ENCODE data around the gene OPHN1.
"Not testable (repeated sequence)": the region's sequence is repeated elsewhere in the genome, so short reads cannot be mapped to it uniquely, and the experiment has no call there.

Gene OPHN1

GRCh38 chrX:68372665-68373064, 60.6 kb downstream of the OPHN1 start:
- Histone ChIP-seq H3K4me3 (ENCODE audit: low read depth, low read length) (no peak overlapping the region), H3K4me1 (ENCODE audit: control insufficient read depth, insufficient read depth, low read length, unreplicated experiment) (no peaks in the 10 kb centered on the region), H3K79me2 (ENCODE audit: control insufficient read depth, insufficient read depth, low read length, unreplicated experiment) (no peaks in the 10 kb centered on the region), H3K36me3 (ENCODE audit: insufficient read depth, low read length) (no peaks in the 10 kb centered on the region), H2AFZ (ENCODE audit: low read length, unreplicated experiment) (no peak overlapping the region), H3K27ac (ENCODE audit: low read depth, low read length) (no peak overlapping the region), H3K27me3 (ENCODE audit: insufficient read depth, low read length) (no peaks in the 10 kb centered on the region)

- H3K27ac ChIP-seq (ENCODE audit: low read depth, low read length), result no peak overlapping the region
- H3K4me3 ChIP-seq (ENCODE audit: low read depth, low read length), result no peak overlapping the region
- no peaks in the 10 kb centered on the region for H3K27me3 ChIP-seq (ENCODE audit: insufficient read depth, low read length)
- no peaks in the 10 kb centered on the region for H3K36me3 ChIP-seq (ENCODE audit: insufficient read depth, low read length)
- no peaks in the 10 kb centered on the region for H3K79me2 ChIP-seq (ENCODE audit: control insufficient read depth, insufficient read depth, low read length, unreplicated experiment)
- no peaks in the 10 kb centered on the region for H3K4me1 ChIP-seq (ENCODE audit: control insufficient read depth, insufficient read depth, low read length, unreplicated experiment)
- no peak overlapping the region for H2AFZ ChIP-seq (ENCODE audit: low read length, unreplicated experiment)
These were observed 63.7 kb downstream of the OPHN1 start for GRCh38 chrX:68369559-68369958.

DNA sequence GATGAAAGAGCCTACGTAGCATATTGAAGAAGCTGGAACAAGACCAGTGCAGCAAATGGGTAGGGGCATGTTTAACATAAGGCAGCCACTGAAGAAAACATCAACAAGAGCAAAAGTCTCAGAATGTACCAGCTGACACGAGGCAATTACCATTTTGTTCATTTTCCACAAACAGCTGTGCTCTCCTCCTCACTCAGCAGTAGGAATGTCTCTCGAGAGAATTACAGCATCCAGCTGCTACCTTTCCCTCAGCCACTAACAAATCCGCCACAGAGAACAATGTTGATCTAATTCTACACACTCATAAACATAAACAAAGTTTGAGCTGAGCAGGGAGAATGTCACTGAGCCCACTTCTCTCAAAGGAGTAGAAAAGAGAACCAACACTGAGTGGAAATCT, 68.0 kb downstream of the OPHN1 start:
- Histone ChIP-seq H2AFZ (ENCODE audit: low read length, unreplicated experiment) (no peak overlapping the region), H3K27me3 (ENCODE audit: insufficient read depth, low read length) (no peaks in the 10 kb centered on the region), H3K27ac (ENCODE audit: low read depth, low read length) (no peak overlapping the region)

DNA sequence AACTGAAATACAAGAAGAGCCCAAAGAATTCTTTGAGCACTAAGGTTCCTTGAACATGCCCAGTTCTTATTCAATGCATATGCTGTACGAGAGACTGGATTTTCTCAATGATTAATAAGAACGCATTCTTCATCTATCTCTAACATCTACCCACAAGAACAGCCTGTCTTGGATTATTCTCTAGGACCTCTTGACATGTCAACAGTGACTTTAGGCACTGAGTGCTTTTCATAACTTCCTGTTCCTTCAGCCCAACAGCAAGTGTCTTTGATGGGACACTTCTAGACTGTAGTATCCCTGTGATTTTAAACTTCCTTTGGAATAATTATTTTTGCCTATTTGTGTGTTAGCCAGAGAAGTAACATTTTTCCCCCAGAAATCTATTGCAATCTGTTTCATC, 69.3 kb downstream of the OPHN1 start:
- no peaks in the 10 kb centered on the region for H3K79me2 ChIP-seq (ENCODE audit: control insufficient read depth, insufficient read depth, low read length, unreplicated experiment)
- H3K4me3 ChIP-seq (ENCODE audit: low read depth, low read length), result no peak overlapping the region
- no peaks in the 10 kb centered on the region for H3K4me1 ChIP-seq (ENCODE audit: control insufficient read depth, insufficient read depth, low read length, unreplicated experiment)
- no peaks in the 10 kb centered on the region for H3K36me3 ChIP-seq (ENCODE audit: insufficient read depth, low read length)
- no peak overlapping the region for H2AFZ ChIP-seq (ENCODE audit: low read length, unreplicated experiment)
- H3K27ac ChIP-seq (ENCODE audit: low read depth, low read length), result no peak overlapping the region
- no peaks in the 10 kb centered on the region for H3K27me3 ChIP-seq (ENCODE audit: insufficient read depth, low read length)

More for the DNA sequence above, 68.0 kb downstream of the OPHN1 start:
- Histone ChIP-seq H3K36me3 (ENCODE audit: insufficient read depth, low read length) (no peaks in the 10 kb centered on the region), H3K4me3 (ENCODE audit: low read depth, low read length) (no peak overlapping the region), H3K4me1 (ENCODE audit: control insufficient read depth, insufficient read depth, low read length, unreplicated experiment) (no peaks in the 10 kb centered on the region), H3K79me2 (ENCODE audit: control insufficient read depth, insufficient read depth, low read length, unreplicated experiment) (no peaks in the 10 kb centered on the region)

DNA sequence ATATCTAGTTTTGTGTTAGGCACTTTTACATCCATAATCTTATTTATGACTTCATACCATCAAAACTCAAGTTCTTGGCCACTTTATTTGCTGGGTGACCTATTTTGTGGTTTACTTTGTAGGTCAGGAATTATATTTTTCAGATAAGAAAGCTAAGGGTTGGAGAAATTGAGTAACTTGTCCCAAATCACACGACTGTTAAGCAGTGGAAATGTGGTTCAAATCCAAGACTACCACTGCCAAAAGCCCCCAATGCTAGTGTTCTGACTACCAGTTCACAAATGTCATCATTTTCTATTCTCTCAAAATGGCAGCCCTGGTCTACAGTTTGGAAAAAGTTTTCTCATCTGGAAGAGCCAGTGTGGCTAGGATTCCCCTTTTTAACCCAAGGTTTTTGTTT, 74.6 kb downstream of the OPHN1 start:
- no peaks in the 10 kb centered on the region for H3K36me3 ChIP-seq (ENCODE audit: insufficient read depth, low read length)
- no peak overlapping the region for H3K4me3 ChIP-seq (ENCODE audit: low read depth, low read length)
- no peak overlapping the region for H3K27ac ChIP-seq (ENCODE audit: low read depth, low read length)
- no peaks in the 10 kb centered on the region for H3K79me2 ChIP-seq (ENCODE audit: control insufficient read depth, insufficient read depth, low read length, unreplicated experiment)
- H3K4me1 ChIP-seq (ENCODE audit: control insufficient read depth, insufficient read depth, low read length, unreplicated experiment), result no peaks in the 10 kb centered on the region
- H2AFZ ChIP-seq (ENCODE audit: low read length, unreplicated experiment), result no peak overlapping the region
- no peaks in the 10 kb centered on the region for H3K27me3 ChIP-seq (ENCODE audit: insufficient read depth, low read length)

- Histone ChIP-seq H2AFZ (ENCODE audit: low read length, unreplicated experiment) (no peak overlapping the region), H3K4me1 (ENCODE audit: control insufficient read depth, insufficient read depth, low read length, unreplicated experiment) (no peaks in the 10 kb centered on the region), H3K79me2 (ENCODE audit: control insufficient read depth, insufficient read depth, low read length, unreplicated experiment) (no peaks in the 10 kb centered on the region), H3K4me3 (ENCODE audit: low read depth, low read length) (no peak overlapping the region), H3K27me3 (ENCODE audit: insufficient read depth, low read length) (no peaks in the 10 kb centered on the region), H3K36me3 (ENCODE audit: insufficient read depth, low read length) (no peaks in the 10 kb centered on the region), H3K27ac (ENCODE audit: low read depth, low read length) (no peak overlapping the region)
These were observed 77.7 kb downstream of the OPHN1 start for GRCh38 chrX:68355629-68355920.

GRCh38 chrX:68354879-68355628, 78.2 kb downstream of the OPHN1 start:
- H3K27me3 ChIP-seq (ENCODE audit: insufficient read depth, low read length), result no peaks in the 10 kb centered on the region
- H3K36me3 ChIP-seq (ENCODE audit: insufficient read depth, low read length), result no peaks in the 10 kb centered on the region
- no peak overlapping the region for H3K4me3 ChIP-seq (ENCODE audit: low read depth, low read length)
- H2AFZ ChIP-seq (ENCODE audit: low read length, unreplicated experiment), result no peak overlapping the region
- H3K4me1 ChIP-seq (ENCODE audit: control insufficient read depth, insufficient read depth, low read length, unreplicated experiment), result no peaks in the 10 kb centered on the region
- no peaks in the 10 kb centered on the region for H3K79me2 ChIP-seq (ENCODE audit: control insufficient read depth, insufficient read depth, low read length, unreplicated experiment)
- H3K27ac ChIP-seq (ENCODE audit: low read depth, low read length), result no peak overlapping the region

- Histone ChIP-seq H3K79me2 (ENCODE audit: control insufficient read depth, insufficient read depth, low read length, unreplicated experiment) (no peaks in the 10 kb centered on the region), H3K4me1 (ENCODE audit: control insufficient read depth, insufficient read depth, low read length, unreplicated experiment) (no peaks in the 10 kb centered on the region), H3K36me3 (ENCODE audit: insufficient read depth, low read length) (no peaks in the 10 kb centered on the region), H2AFZ (ENCODE audit: low read length, unreplicated experiment) (no peak overlapping the region), H3K4me3 (ENCODE audit: low read depth, low read length) (no peak overlapping the region), H3K27ac (ENCODE audit: low read depth, low read length) (no peak overlapping the region), H3K27me3 (ENCODE audit: insufficient read depth, low read length) (no peaks in the 10 kb centered on the region)
These were observed 88.3 kb downstream of the OPHN1 start for GRCh38 chrX:68345025-68345424.

DNA sequence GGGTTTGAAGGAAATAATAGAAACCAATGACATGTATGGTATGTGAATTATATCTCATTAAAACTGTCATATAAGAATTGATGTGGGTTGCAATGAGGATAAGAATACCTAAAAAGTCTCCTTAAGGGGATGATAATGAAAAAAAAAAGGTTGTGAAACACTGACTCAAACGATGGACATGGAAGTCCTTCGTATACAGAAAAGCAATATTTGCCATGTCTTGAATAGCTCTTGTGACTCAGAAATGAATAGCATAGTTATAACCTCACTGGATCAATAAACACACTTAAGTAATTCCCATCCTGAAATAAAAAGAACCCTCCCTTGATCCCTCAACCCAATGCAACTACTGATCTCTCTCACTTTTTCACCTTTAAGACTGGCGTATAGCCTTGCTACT, 89.7 kb downstream of the OPHN1 start:
- Histone ChIP-seq H3K4me1 (ENCODE audit: control insufficient read depth, insufficient read depth, low read length, unreplicated experiment) (no peaks in the 10 kb centered on the region), H3K4me3 (ENCODE audit: low read depth, low read length) (no peak overlapping the region), H3K27ac (ENCODE audit: low read depth, low read length) (no peak overlapping the region)

DNA sequence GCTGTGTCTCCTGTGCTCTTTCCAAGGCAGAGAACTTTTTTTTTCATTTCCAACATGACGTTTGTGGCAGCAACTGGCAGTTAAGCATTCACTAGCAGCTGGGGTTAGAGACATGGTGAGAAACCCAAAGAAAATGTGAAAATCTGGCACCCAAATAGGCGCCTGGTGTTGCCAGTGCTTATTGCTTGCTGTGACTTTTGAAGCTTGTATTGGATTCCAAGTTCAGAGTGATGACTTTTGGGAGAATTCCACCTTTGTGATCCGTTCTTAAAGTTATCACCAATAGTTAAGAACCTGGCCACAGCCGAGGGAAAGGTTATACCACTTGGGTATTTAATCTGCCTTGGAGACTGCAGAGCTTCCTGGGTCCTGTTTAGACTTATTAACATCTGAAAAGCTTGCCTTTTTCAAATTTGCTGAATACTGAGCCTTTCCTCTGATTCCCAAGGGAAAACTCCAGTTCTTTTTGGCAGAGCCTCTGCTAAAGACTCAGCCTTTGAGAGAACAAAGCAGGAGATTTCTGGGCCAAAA, 101.0 kb downstream of the OPHN1 start:
- H3K27me3 ChIP-seq (ENCODE audit: insufficient read depth, low read length), result no peaks in the 10 kb centered on the region
- no peaks in the 10 kb centered on the region for H3K79me2 ChIP-seq (ENCODE audit: control insufficient read depth, insufficient read depth, low read length, unreplicated experiment)
- no peak overlapping the region for H3K27ac ChIP-seq (ENCODE audit: low read depth, low read length)
- H3K4me3 ChIP-seq (ENCODE audit: low read depth, low read length), result no peak overlapping the region
- no peaks in the 10 kb centered on the region for H3K36me3 ChIP-seq (ENCODE audit: insufficient read depth, low read length)
- no peaks in the 10 kb centered on the region for H3K4me1 ChIP-seq (ENCODE audit: control insufficient read depth, insufficient read depth, low read length, unreplicated experiment)
- H2AFZ ChIP-seq (ENCODE audit: low read length, unreplicated experiment), result no peak overlapping the region

More for the DNA sequence above, 89.7 kb downstream of the OPHN1 start:
- Histone ChIP-seq H2AFZ (ENCODE audit: low read length, unreplicated experiment) (no peak overlapping the region), H3K79me2 (ENCODE audit: control insufficient read depth, insufficient read depth, low read length, unreplicated experiment) (no peaks in the 10 kb centered on the region), H3K27me3 (ENCODE audit: insufficient read depth, low read length) (no peaks in the 10 kb centered on the region), H3K36me3 (ENCODE audit: insufficient read depth, low read length) (no peaks in the 10 kb centered on the region)

DNA sequence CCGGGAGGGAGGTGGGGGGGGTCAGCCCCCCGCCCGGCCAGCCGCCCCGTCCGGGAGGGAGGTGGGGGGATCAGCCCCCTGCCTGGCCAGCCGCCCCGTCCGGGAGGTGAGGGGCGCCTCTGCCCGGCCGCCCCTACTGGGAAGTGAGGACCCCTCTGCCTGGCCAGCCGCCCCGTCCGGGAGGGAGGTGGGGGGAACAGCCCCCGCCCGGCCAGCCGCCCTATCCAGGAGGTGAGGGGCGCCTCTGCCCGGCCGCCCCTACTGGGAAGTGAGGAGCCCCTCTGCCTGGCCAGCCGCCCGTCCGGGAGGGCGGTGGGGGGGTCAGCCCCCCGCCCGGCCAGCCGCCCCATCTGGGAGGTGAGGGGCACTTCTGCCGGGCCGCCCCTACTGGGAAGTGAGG, 106.5 kb downstream of the OPHN1 start:
- H3K79me2 ChIP-seq (ENCODE audit: control insufficient read depth, insufficient read depth, low read length, unreplicated experiment); H3K36me3 ChIP-seq (ENCODE audit: insufficient read depth, low read length); H3K27ac ChIP-seq (ENCODE audit: low read depth, low read length); H3K27me3 ChIP-seq (ENCODE audit: insufficient read depth, low read length); H2AFZ ChIP-seq (ENCODE audit: low read length, unreplicated experiment); H3K4me3 ChIP-seq (ENCODE audit: low read depth, low read length); H3K4me1 ChIP-seq (ENCODE audit: control insufficient read depth, insufficient read depth, low read length, unreplicated experiment): not testable (repeated sequence)

Measured in ACC112 (cell line).